K562 (cell line): ENCODE results near the gene ICAM1. TPM values are rescaled to one million over a fixed set of nuclear protein-coding genes. Genes with fewer than 3 reads are reported as not detected.

Experiments used
- CBX2 ChIP-seq: fragments of 200-600 bp; sonication (generic); IDR thresholded peaks from one replicate; pipeline ENCODE4 v1.6.1; 2012; ENCODE audit warnings: mild to moderate bottlenecking, low read length, inconsistent platforms; ENCODE audit not compliant: insufficient read depth, poor library complexity, severe bottlenecking
- E2F5 ChIP-seq: sonication (generic); formaldehyde crosslinking; IDR thresholded peaks from 2 replicates; pipeline ENCODE4 v1.8.0; 2022; ENCODE audit warnings: mild to moderate bottlenecking, missing genetic modification reagents
- EGR1 ChIP-seq: fragments of 450-650 bp; conservative IDR thresholded peaks from 2 replicates; pipeline ENCODE4 v1.6.1; 2017; ENCODE audit warnings: mild to moderate bottlenecking
- EP400 ChIP-seq: fragments of 450-650 bp; IDR thresholded peaks from 2 replicates; pipeline ENCODE4 v1.6.1; 2017; ENCODE audit warnings: antibody characterized with exemption, mild to moderate bottlenecking, moderate library complexity
- ERF ChIP-seq: fragments of 450-650 bp; formaldehyde crosslinking; IDR thresholded peaks from 2 replicates; pipeline ENCODE4 v1.4.0; 2020; ENCODE audit warnings: mild to moderate bottlenecking, mixed read lengths
- NCOA6 ChIP-seq: fragments of 450-650 bp; IDR thresholded peaks from 2 replicates; pipeline ENCODE4 v1.6.1; 2017; ENCODE audit warnings: mild to moderate bottlenecking
- NFIX ChIP-seq: fragments of 250-450 bp; sonication (Bioruptor Pico); IDR thresholded peaks from 2 replicates; pipeline ENCODE4 v1.4.0; 2020; ENCODE audit warnings: low read depth, mild to moderate bottlenecking, moderate library complexity
- NR2F6 ChIP-seq: fragments of 450-650 bp; formaldehyde crosslinking; IDR thresholded peaks from 2 replicates; pipeline ENCODE4 v1.4.0; 2020; ENCODE audit warnings: mild to moderate bottlenecking
- PTRF ChIP-seq: fragments of 450-650 bp; IDR thresholded peaks from 2 replicates; pipeline ENCODE4 v1.6.1; 2016; ENCODE audit warnings: mild to moderate bottlenecking, missing genetic modification characterization, missing compliant biosample characterization
- RBM25 ChIP-seq: fragments of 200-400 bp; formaldehyde crosslinking; IDR thresholded peaks from 2 replicates; pipeline ENCODE4 v1.6.1; 2018; ENCODE audit warnings: low read length, low read depth, moderate library complexity; ENCODE audit not compliant: severe bottlenecking
- TAF15 ChIP-seq: fragments of 200-400 bp; formaldehyde crosslinking; IDR thresholded peaks from 2 replicates; pipeline ENCODE4 v1.6.1; 2017; ENCODE audit warnings: mild to moderate bottlenecking, low read depth, low read length, moderate library complexity
- TRIM25 ChIP-seq: fragments of 450-650 bp; IDR thresholded peaks from 2 replicates; pipeline ENCODE4 v1.7.0; 2016; ENCODE audit warnings: borderline replicate concordance
- ZBTB7A ChIP-seq: IDR thresholded peaks from 2 replicates; pipeline ENCODE4 v1.6.1; 2011; ENCODE audit warnings: low read depth, mild to moderate bottlenecking, low read length, moderate library complexity, borderline replicate concordance; ENCODE audit not compliant: control insufficient read depth
- ZC3H8 ChIP-seq: fragments of 450-650 bp; IDR thresholded peaks from 2 replicates; pipeline ENCODE4 v1.6.1; 2017
- ZNF143 ChIP-seq: sonication (generic); formaldehyde crosslinking; IDR thresholded peaks from 2 replicates; pipeline ENCODE4 v1.9.0; 2022; ENCODE audit warnings: mild to moderate bottlenecking, missing genetic modification reagents
- ZNF584 ChIP-seq: fragments of 200-800 bp; sonication (Bioruptor generic); IDR thresholded peaks from 2 replicates; pipeline ENCODE4 v1.6.1; 2016; ENCODE audit warnings: low read depth, mild to moderate bottlenecking, missing genetic modification characterization, missing compliant biosample characterization
- ZNF699 ChIP-seq: fragments of 250-450 bp; sonication (Bioruptor Pico); IDR thresholded peaks from 2 replicates; pipeline ENCODE4 v1.8.0; 2021; ENCODE audit warnings: mild to moderate bottlenecking, moderate library complexity; ENCODE audit not compliant: insufficient replicate concordance
- ZNF778 ChIP-seq: fragments of 450-650 bp; formaldehyde crosslinking; IDR thresholded peaks from 2 replicates; pipeline ENCODE4 v1.4.0; 2020; ENCODE audit warnings: mild to moderate bottlenecking, moderate library complexity
- ZNF780A ChIP-seq: fragments of 250-450 bp; sonication (Bioruptor Pico); IDR thresholded peaks from 2 replicates; pipeline ENCODE4 v1.5.0; 2021; ENCODE audit warnings: mild to moderate bottlenecking
- polyA plus RNA-seq, 8 experiments: library from polyadenylated mRNA; depleted of rRNA in 4 of 8; stranded (reverse) in 5 of 8; unstranded in 3 of 8; fragments of >200 nt; fragmentation: Nextera tagmentation in 2 of 8; fragmentation: Illumina TruSeq in 1 of 8; extraction: Ambion mirVana in 2 of 8; extraction: Trizol in 1 of 8; gene quantifications; 2 replicates each; pipeline versions ENCODE4 v1.2.1 to v1.2.3, GENCODE V29; 2011 to 2014; ENCODE audit warnings: inconsistent platforms in 1 of 8, missing spikeins in 1 of 8
- total RNA-seq, 7 experiments: library from RNA; depleted of rRNA in 6 of 7; stranded (reverse); fragments of >200 nt in 6 of 7; fragmentation: Illumina TruSeq in 2 of 7; extraction: Trizol in 2 of 7; gene quantifications; 2 replicates each; pipeline versions ENCODE4 v1.2.1 to v1.2.3, GENCODE V29; 2011 to 2021; ENCODE audit warnings: low replicate concordance in 1 of 7

The ICAM1 gene
- total and polyA plus RNA-seq, 9 of the 15 experiments (the other 6 are each of a cell fraction or from before 2014, with no cell fraction given), result 2.3 to 24.4 (median 13.4) TPM

GRCh38 chr19:10288662-10289166 lies 17.8 kb downstream of the ICAM1 start (continued):
- 0 out of 2 replicates have a peak, but pooled peaks have one; percentile 39 for TF ChIP-seq E2F5
- no peak for TF ChIP-seq CBX2
- TF ChIP-seq TRIM25, result no peak
- TF ChIP-seq TAF15, result no peak
- no peak for TF ChIP-seq ZNF699 (CRISPR knock-in tag)
- no peak; the same call in 1 of the 2 replicates for TF ChIP-seq EGR1
- no peak for TF ChIP-seq NCOA6
- TF ChIP-seq RBM25, result no peak
- TF ChIP-seq ZC3H8, result no peak
- no peak for TF ChIP-seq PTRF (tag)
- TF ChIP-seq ERF (CRISPR knock-in tag), result no peak
- peak; percentile 80; the same call in 1 of the 2 replicates for TF ChIP-seq ZBTB7A
- no peak for TF ChIP-seq ZNF778 (CRISPR knock-in tag)
- no peak for TF ChIP-seq ZNF780A
- no peak for TF ChIP-seq EP400
- TF ChIP-seq NR2F6 (CRISPR knock-in tag), result no peak
- TF ChIP-seq ZNF584 (CRISPR knock-in tag), result 0 out of 2 replicates have a peak, but pooled peaks have one; percentile 18
- no peak for TF ChIP-seq ZNF143
- no peak for TF ChIP-seq NFIX (CRISPR knock-in tag)
